GM19351 (cell line): Measurements from ENCODE around the gene SRGAP1.
"Not testable (repeated sequence)": the region's sequence is repeated elsewhere in the genome, so short reads cannot be mapped to it uniquely, and the experiment has no call there.

Experiments used
- ATAC-seq: cut with Tn5 transposase; IDR thresholded peaks from one replicate; pipeline ENCODE4 v1.9.1; 2021; ENCODE audit warnings: mild to moderate bottlenecking, moderate library complexity; ENCODE audit not compliant: unreplicated experiment

SRGAP1 gene

DNA sequence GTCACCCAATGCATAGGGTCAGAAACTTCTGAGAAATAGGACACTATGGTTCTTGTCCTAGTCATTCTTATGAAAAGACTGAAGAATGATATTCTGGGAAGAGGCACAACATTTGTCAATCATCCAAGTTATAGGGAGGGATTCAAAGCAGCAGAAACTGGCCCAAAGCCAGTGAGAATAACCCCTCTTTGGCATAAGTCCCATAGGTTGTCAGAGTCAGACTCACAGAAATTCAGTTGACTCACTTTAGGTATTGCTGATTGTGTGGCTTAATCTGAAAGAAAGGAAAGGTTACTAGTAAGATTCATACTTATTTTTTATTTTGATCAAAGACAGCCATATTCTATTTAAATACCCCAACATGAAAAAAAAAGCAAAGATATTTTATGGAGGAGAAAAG is 151.0 kb downstream of the SRGAP1 start:
- no peak for ATAC-seq

DNA sequence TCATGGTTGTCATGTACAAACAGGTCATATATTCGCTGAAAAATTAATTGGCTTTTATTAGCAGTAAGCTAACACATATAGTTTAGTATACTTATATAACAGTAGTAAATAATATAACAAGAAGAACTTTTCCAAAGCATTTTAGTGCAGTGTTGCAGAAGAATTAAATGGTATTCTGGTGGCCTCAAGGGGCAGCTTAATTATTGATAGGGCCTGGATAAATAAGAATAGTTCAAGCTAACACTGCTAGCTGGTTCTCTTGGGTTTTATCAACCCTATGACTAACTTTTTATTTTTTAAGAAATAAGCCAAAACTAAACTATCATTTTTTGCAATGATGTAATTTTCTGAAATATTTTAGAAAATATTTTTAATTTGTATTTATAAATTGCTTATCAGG is 152.1 kb downstream of the SRGAP1 start:
- ATAC-seq = no peak

DNA sequence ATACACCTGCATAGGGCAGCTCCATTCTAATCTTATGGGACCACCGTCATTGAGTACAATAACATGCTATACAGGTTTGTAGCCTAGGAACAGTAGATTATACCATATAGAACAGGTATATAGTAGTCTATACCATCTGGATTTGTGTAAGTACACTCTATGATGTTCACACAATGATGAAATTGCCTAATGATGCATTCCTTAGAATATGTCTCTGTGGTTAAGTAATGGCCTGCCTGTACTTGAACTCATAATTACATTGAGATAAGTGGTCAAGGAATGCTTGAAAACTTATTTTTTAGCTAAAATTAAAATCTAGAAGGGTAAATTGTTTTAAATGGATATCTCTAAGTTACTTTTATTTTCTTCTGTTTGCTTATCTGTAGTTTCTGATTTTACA is 152.7 kb downstream of the SRGAP1 start:
- ATAC-seq = no peak

DNA sequence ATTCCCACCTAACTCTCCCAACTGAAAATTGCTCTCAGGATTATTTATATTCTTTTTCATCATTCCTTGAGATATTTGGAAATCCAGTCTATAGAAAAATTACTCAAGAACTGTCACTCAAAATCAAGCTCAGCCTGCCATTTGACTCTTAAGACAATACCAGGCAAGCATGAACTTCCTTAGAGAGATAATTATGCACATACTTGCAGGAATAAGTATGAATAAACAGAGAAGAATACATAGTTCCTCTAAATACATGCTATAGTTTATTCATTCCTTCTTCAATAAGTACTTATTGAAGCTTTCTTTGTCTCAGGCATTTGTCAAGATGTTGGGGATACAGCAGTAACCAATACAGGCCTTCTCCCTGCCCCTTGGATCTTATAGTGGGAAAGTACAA is 154.1 kb downstream of the SRGAP1 start:
- ATAC-seq = no peak

DNA sequence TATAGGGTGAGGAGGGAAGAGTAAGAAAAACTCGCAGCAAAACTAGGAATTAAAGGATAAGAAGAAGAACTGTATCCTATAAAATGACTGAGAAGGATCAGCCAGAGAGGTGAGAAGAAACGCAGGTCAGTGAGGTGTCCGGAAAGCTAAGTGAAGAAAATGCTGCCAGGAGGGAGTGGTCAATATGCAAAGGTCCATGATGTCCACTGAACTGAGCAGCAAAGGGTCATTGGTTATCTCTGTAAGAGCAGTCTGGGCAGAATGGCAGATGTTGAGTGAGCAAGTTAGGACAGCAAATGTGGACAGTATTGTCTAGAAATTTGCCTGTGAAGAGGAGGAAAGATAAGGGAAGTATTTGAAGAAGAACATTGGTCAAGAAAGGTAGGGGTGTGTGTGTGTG is 155.4 kb downstream of the SRGAP1 start:
- no peak for ATAC-seq

DNA sequence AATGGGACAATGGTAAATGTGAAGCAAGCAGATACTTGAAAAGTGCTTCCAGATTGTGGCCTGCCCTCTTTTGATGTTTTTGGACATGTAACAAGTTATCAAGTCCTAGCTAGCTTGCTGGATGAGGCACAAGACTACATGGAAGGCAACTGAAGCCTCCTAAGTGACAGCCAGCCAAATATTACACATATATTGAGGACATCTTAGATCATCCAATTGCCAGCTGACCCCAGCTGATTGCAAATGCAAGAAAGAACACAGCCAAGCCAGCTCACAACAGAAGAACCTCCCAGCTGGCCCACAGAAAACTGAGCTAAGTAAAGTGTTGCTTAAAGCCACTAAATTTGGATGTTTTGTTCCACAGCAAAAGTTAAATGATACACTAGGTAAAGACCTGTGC is 156.9 kb downstream of the SRGAP1 start:
- no peak for ATAC-seq

DNA sequence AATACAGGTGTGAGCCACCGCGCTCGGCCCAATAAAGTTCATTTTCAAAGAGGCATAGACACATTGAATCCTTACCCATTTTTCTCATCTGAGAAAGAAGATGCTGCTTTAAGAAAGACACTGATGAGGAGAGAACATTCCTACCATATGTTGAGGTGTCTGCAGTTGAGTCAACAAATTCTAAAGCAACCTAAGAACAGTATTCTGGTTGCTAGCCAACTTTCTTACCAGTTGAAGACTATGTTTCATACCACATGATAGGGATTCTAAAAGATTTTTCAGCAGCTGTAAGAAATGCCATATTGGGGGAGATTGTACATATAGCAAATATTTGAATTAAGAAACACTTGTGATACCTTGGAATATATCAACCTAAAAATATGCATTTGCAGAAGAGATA is 160.1 kb downstream of the SRGAP1 start:
- ATAC-seq = no peak

DNA sequence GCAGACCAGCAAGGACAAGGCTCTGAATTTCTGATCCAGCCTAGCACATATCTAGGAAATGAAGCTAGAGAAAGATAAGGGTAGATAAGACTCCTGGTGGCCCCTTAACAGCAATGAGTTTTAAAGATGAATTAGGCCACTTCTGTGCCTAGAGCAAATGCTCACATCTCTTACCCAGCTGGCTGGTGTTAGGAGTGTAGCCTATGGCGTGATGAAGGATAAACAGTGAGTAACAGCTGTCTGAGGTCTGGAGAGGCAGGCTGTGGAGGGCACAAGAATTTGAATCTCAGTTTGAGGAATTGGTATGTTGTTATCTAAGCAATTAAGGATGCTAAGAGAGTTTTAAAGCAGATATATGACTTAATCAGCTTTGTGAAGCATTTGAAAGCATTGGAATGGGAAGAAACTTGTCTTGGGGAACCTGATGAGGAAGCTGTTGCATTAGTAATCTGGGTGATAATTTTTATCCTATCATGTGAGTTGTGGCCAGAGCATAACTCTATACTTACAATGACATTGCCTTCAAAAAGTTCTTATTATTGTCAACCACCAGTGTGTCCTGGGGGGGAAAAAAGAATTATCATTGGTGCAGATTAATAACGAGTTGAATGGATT is 161.8 kb downstream of the SRGAP1 start:
- no peak for ATAC-seq

DNA sequence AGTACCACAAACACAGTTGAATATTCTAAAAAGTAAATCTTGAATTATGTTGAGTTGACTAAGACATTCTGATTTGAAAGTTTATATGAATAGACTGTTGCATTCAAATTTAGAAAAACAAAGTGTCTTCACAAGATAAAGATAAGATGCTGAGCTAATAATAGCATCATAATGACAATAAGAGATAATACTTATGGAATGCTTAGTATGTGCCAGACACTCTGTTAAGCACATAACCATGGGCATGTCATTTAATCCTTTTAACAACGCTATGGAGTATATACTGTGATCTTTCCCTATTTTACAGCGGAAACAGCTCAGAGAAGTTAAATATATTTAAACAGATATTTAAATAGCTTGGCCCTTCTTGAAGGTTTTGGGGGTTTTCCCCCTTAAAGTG is 163.4 kb downstream of the SRGAP1 start:
- no peak for ATAC-seq

DNA sequence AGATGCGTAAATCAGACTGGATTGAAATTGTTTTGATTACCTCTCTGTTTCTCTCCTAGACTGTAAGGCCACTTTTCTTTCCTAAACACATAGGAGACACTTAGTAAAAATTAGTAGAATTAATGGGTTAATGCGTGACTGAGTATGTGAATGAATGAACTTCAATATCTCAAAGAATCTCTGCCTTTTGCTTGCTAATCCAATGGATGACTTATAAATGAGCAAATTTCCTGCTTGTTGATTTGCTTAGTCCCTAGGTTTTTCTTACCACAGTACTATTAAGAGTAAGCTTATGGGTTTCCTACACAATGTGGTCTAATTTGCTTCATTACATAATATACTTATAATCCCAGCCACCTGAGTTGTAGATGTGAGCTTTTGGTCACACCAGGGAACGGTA is 164.1 kb downstream of the SRGAP1 start:
- no peak for ATAC-seq

DNA sequence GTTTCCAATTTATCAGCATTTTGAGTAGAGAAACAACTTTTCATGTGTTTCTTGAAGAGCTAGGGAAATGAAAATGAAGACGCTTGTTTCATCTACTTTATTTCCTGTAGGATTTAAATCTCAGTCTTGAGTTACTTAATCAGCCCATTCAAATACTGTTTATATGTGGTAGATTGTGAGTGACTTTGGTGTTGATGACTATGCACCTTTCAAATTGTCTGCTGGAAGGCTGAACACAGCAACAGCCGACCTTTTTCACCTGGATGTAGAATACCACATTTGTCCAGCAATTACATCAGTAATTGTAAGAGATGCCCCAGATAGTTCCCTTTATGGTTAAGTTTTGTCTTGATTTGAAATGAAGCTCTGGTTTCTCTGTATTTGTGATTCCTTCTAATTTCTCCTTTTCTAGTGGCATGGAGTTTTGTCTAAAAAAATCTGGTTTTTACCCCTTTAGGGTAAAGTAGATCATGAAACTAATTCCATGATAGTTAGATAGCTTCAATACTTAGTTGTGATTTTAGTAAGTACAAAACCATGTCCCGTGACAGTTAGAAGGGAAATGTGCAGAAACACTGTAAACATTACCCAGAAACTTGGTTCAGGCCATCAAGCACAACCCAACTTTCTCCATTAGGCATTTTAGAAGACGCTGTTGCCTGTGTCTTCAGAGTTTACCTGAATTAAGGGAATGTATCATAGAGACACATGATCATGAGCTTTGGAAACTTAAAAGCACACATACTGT is 165.0 kb downstream of the SRGAP1 start:
- peak; percentile 36 for ATAC-seq

DNA sequence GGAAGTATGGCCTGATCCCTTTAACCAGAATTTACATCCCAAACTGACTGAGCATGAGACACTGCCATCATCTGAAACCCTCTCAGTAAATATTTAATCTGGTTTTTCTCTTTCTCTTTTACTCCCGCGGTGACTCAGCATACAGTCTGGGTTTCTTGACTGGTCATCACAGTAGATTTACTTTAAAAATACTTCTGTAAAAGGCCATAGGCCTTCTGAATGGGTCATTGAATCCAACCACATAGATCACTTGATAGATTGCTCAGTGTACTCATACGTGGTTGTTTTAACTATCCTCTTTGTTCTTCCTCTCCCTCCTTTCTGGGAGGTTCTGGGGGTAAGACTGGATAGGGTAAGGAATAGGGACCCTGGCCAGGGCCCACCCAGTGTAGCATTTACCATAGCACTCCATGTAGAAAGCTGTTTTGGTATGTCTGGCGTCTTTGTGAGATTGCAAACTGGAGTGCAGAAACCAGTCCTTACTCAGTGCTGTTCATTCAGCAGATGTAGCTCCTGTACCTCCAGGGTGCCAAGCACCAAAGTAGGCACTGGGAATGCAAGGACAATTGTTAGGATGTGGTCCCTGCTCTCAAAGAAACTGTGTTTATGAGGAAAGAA is 165.7 kb downstream of the SRGAP1 start:
- peak; percentile 65 for ATAC-seq

DNA sequence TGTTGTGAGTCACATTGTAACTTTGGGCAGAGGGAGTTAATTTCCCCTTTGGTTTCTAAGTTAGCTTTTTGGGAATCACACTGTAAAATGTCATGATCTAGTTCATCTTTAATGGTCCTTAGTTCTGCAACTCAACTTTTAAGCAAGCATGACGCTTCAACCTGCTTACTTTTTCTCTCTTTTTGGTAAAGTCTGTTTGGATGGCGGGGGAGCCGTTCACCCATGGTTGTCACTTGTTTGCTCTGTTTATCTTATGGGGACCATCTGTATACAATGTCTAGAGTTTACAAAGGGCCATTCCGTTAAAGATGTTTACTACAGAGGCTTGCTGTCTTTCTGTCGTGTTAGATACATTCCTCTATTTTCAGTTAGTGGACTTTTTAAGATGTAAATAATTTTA is 172.0 kb downstream of the SRGAP1 start:
- no peak for ATAC-seq

DNA sequence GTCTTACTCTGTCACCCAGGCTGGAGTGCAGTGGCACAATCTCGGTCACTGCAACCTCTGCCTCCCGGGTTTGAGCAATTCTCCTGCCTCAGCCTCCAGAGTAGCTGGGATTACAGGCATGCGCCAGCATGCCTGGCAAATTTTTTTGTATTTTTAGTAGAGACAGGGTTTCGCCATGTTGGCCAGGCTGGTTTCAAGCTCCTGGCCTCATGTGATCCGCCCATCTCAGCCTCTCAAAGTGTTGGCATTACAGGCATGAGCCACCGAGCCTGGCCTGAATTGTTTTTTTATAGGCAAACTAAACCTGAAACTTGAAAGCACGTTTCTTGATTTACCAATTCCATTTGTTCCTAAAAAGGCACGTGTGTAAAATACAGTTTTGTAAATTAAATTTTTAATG is 173.6 kb downstream of the SRGAP1 start:
- not testable (repeated sequence) for ATAC-seq

DNA sequence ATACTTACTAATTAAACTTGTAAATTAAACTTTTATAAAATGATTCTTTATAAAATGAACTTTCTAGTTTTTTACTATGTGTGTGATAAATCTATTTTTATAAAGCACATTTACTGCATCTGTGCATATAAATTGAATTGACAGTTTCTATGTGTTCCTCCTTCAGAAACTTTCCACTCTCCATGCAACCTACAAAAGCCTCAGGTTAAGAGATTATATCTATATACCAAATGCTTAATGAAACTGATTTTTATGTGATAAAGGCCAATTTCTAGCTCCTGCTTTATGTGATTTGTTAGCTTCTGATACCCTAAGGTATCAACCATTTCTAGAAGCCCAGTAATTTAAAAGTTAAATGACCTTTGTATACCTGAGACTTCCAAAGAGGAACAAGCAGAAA is 174.0 kb downstream of the SRGAP1 start:
- no peak for ATAC-seq

DNA sequence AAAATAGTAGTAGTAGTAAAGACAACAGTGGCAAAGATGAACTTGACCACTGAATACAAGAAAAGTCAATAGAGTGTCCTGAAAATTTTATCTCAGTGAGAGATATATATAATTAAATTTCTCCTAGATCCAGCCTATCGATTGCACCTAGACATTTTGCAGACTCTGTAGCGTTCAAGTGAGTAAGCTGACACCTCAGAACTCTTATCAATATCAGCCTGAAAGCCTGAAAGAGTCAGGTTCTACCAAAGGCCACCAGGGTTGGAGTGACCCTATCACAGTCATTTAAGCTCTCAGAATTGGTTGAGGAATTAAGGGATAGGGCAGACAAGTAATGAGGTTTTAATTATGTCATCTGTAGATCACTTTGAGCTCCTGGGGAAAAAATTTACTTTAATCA is 174.6 kb downstream of the SRGAP1 start:
- no peak for ATAC-seq

DNA sequence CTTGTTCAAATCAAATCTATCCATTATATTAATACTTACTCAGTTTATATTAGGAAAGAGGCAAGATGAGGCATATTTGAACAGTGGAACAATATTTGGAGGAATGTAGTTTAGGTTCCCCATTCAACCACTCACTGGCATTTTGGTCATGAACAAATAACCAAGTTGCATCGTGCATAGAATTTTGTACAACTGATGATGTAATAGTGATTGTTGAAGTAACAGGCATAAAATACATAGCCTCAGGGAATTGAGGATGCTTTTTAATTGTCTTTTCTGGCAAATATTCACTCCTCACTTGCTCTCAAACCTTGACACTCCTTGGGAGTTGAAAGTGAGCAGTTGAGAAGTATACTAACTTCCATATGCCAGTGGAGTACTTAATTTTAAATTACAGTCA is 175.2 kb downstream of the SRGAP1 start:
- ATAC-seq = no peak

DNA sequence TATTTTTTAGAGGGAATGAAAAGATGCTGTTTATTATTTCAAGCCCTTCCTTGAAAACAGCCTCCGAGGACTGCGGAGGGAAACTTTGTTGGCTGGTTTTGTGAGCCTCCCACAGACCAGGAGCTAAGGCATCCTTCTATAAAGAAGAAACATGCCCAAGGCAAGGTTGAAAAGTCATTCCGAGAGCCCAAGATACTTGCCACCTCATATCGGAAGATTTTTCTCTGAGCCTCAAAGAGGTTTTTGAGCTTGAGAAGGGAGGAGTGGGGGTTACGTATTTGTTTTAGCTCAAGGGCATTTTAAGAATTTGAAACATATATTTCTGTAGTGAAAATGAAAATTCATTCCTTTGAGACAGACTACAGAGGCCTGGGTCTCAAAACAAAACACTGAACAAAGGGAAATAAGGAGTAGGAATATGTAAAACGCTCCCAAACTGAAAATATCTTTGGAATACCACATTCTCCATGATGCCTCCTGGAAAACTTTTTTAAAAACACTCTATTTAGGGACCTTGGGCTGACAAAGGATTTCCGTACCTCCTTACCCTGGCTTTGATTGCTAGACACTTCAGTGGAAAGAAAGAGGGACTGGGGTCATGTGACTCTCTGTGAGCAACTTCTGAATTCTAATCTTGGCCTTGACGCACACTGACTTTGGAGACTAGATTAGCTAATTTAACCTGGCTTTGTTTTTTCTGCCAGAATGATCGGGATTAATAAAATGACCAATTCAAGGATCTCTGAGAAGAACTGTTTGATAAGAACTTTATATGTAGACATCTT is 180.9 kb downstream of the SRGAP1 start:
- ATAC-seq = peak; percentile 82

DNA sequence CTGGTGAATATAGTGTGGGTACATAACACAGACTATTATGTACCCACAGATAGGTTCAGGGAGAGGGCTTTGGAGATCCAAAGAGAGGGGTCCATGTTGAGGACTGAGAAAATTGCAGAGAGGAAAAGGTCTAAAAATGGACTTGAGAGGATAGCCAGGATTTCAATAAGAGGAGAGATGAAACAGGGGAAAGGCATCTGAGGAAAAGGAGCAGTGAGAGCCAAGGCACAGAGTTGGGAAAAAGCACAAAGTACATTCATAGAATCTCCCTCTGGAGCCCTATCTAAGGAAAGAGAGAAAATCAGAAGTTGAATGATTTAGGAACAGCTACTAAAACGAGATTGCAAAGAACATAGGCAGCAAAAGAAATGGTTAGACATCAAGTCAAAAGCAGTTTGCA is 182.8 kb downstream of the SRGAP1 start:
- ATAC-seq = no peak

DNA sequence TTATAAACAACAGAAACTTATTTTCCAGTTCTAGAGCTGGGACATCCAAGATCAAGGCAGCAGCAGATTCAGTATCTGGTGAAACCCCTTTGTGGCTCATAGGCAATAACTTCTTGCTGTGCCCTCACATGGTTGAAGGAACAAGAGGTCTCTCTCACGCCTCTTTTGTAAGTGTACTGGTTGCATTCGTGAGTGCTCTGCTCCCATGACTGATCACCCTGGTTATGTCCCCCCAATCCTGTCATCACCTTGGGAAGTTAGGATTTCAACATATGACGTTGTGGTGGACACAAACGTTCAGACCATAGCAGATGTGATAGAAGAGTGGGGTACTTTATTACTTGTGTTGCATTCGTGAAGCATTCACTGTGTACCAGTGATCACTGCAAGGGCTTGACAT is 184.0 kb downstream of the SRGAP1 start:
- no peak for ATAC-seq

DNA sequence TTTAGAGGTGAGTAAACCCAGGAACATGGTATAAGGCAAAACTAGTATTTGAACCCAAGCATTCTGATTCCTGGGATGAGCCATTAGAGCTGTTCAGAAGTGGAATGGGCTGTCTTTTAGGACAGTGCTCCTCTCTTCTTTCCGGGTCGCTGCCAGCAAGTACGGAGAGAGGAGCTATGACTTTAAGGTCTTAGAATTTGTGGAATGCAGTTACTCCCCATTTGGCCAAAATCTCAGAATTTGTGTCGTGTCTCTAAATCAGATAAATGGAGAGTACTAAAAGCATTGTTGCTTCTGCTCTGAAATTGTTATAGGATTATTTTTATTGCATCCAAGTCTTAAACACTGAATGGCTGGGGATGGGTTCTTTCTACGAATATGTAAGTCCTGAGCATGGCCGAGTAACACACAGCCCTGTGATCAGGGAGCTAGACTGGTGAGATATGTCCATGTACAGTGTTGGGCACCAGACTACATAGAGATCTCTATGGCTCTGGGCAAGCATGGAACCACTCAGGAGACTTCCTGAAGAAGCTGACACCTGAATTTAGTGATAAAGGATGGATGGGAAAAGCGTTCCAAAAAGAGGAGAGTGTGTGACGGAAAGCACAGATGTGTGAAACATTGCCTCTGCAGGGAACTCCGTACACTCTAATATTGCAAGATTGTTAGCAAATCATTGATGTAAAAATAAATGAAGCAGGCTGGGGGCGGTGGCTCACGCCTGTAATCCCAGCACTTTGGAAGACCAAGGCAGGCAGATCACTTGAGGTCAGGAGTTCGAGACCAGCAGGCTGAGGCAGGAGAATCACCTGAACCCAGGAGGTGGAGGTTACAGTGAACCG is 184.7 kb downstream of the SRGAP1 start:
- ATAC-seq = no peak
